C4-2B (cell line): Measurements from ENCODE around the gene CEP97.

Experiments used
- ZFX ChIP-seq: fragments of 450-650 bp; IDR thresholded peaks from 2 replicates; pipeline ENCODE4 v1.6.1; 2017
- TF ChIP-seq, protein P1 (sequence below): fragments of 450-650 bp; conservative IDR thresholded peaks from 2 replicates; pipeline ENCODE4 v1.5.1; 2017; ENCODE audit warnings: mild to moderate bottlenecking

DNA sequence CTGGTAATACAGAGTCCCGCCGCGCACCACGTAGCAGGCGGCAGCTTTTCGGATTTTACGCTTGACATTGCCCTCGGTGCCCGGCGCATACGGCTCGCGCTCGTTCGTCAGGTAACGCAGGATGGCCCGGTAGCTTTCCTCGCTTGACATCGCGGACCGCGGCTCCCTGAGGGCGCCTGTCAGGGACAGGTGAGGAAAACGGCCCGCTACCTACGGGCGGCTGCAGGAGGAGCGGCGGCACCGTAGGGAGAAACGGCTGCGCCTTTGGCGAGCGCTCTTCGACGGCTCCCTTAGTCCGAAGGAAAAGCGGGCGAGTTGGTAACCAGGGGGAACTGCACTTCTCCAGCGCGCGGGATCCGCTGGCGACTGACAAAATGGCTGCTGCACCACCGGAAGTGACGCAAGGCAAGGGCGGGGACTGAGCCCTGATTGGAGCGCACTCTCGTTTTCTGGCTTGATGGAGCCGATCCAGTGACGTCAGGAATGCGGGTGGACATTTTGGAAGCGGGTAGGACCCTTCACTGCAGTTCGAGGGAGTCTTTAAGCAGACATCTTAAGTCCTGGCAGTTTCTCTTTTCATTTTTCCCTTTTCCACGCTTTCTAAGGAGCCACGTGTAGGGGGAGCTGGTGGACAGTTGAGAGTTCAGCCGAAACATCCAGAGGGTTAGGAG is 47.5 kb upstream of the CEP97 start, which contains the start of gene ZBTB11:
- TF ChIP-seq, protein P1, sequence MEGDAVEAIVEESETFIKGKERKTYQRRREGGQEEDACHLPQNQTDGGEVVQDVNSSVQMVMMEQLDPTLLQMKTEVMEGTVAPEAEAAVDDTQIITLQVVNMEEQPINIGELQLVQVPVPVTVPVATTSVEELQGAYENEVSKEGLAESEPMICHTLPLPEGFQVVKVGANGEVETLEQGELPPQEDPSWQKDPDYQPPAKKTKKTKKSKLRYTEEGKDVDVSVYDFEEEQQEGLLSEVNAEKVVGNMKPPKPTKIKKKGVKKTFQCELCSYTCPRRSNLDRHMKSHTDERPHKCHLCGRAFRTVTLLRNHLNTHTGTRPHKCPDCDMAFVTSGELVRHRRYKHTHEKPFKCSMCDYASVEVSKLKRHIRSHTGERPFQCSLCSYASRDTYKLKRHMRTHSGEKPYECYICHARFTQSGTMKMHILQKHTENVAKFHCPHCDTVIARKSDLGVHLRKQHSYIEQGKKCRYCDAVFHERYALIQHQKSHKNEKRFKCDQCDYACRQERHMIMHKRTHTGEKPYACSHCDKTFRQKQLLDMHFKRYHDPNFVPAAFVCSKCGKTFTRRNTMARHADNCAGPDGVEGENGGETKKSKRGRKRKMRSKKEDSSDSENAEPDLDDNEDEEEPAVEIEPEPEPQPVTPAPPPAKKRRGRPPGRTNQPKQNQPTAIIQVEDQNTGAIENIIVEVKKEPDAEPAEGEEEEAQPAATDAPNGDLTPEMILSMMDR: peak; percentile 66
- TF ChIP-seq ZFX: no peak
